CD4-positive, alpha-beta memory T cell (primary cell): Measurements from ENCODE around the gene TENT4A. TPM values are rescaled to one million over a fixed set of nuclear protein-coding genes. Genes with fewer than 3 reads are reported as not detected.

Experiments
- CTCF ChIA-PET: fragments of 350-600 bp; sonication (Branson Sonifier 250); formaldehyde crosslinking; loops from one replicate; lab custom pipeline; 2021; ENCODE audit warnings: inconsistent platforms; ENCODE audit not compliant: partially characterized antibody; lab: Charles Lee
- POLR2A ChIA-PET: fragments of 350-600 bp; sonication (Branson Sonifier 250); formaldehyde crosslinking; loops from one replicate; lab custom pipeline; 2021; ENCODE audit not compliant: partially characterized antibody; lab: Charles Lee
- DNase-seq, 5 donors: peaks; one replicate each; pipeline versions ENCODE4 v3.0.0 to v3.0.0-alpha.2; 2020 to 2022; ENCODE audit warnings: mixed read lengths in 1 of 5
- H3K27ac ChIP-seq: one replicate; pipeline ENCODE4 v1.7.0; 2013; ENCODE audit warnings: low read depth, low read length
- H3K27me3 ChIP-seq: 2 replicates; pipeline ENCODE4 v1.7.0; 2013; ENCODE audit warnings: mild to moderate bottlenecking, low read length, moderate library complexity; ENCODE audit not compliant: insufficient read depth
- H3K36me3 ChIP-seq: 2 replicates; pipeline ENCODE4 v1.7.0; 2013; ENCODE audit warnings: mild to moderate bottlenecking, low read length, moderate library complexity; ENCODE audit not compliant: insufficient read depth
- H3K4me1 ChIP-seq: 2 replicates; pipeline ENCODE4 v1.7.0; 2013; ENCODE audit warnings: mild to moderate bottlenecking, low read length, moderate library complexity; ENCODE audit not compliant: insufficient read depth
- H3K4me3 ChIP-seq, 2 donors: one replicate each; pipeline ENCODE4 v1.7.0; 2013; ENCODE audit warnings: low read length in 2 of 2, mild to moderate bottlenecking in 1 of 2
- H3K9me3 ChIP-seq, 2 donors: one replicate each; pipeline ENCODE4 v1.7.0; 2013; ENCODE audit warnings: low read length in 2 of 2, control low read depth in 1 of 2; ENCODE audit not compliant: control insufficient read depth in 1 of 2
- H3K27ac Mint-ChIP-seq, 7 donors: one replicate each; pipeline ENCODE4 v1.8.0; 2020 to 2021; ENCODE audit warnings: mixed read lengths in 7 of 7, mild to moderate bottlenecking in 6 of 7, inconsistent platforms in 3 of 7, moderate library complexity in 3 of 7
- H3K27me3 Mint-ChIP-seq, 2 donors: one replicate each; pipeline ENCODE4 v1.8.0; 2020 to 2021; ENCODE audit warnings: mixed read lengths in 2 of 2
- H3K36me3 Mint-ChIP-seq, 2 donors: one replicate each; pipeline ENCODE4 v1.8.0; 2020 to 2021; ENCODE audit warnings: mixed read lengths in 2 of 2, inconsistent platforms in 1 of 2, mild to moderate bottlenecking in 1 of 2
- H3K4me1 Mint-ChIP-seq, 4 donors: one replicate each; pipeline ENCODE4 v1.8.0; 2020 to 2021; ENCODE audit warnings: mixed read lengths in 4 of 4, mild to moderate bottlenecking in 1 of 4
- H3K4me3 Mint-ChIP-seq, 8 donors: one replicate each; pipeline ENCODE4 v1.8.0; 2020 to 2021; ENCODE audit warnings: mixed read lengths in 8 of 8, mild to moderate bottlenecking in 7 of 8, moderate library complexity in 6 of 8, inconsistent platforms in 3 of 8
- H3K9me3 Mint-ChIP-seq, 8 donors: one replicate each; pipeline ENCODE4 v1.8.0; 2020 to 2021; ENCODE audit warnings: mixed read lengths in 8 of 8, mild to moderate bottlenecking in 5 of 8, inconsistent platforms in 3 of 8, moderate library complexity in 1 of 8
- intact Hi-C: fragments of 100-400 bp; cut with micrococcal nuclease; formaldehyde crosslinking; loops from one replicate; pipeline ENCODE4 v1.15.1; 2023
- polyA plus RNA-seq, 2 donors: library from polyadenylated mRNA; unstranded; fragments of 300-500 nt; fragmentation: Illumina TruSeq; gene quantifications; one replicate each; pipeline ENCODE4 v1.2.3, GENCODE V29; 2021
- total RNA-seq, 2 experiments: library from RNA; stranded (reverse); gene quantifications; one replicate each; pipeline ENCODE4 v1.2.3, GENCODE V29; 2021

The TENT4A gene
- total and polyA plus RNA-seq, 4 experiments from 2014 or later: 0.55 to 49.1 (median 23.4) TPM

GRCh38 chr5:6762697-6763096 is 49.5 kb downstream of the TENT4A start:
- POLR2A ChIA-PET: no interaction called here
- Mint-ChIP-seq H3K4me1 (peaks cover 0 to 3% (median under 1%) of the 10 kb centered on the region in 4 donors), H3K9me3 (no peaks in the 10 kb centered on the region), H3K27ac (peak overlapping the region in 1 of 7 donors; percentile 42), H3K4me3 (no peak overlapping the region), H3K27me3 (no peaks in the 10 kb centered on the region), H3K36me3 (peaks cover 4 to 10% of the 10 kb centered on the region in 2 donors)
- intact Hi-C loops: no loop called here
- Histone ChIP-seq H3K4me3 (no peak overlapping the region), H3K27ac (no peak overlapping the region), H3K36me3 (no peaks in the 10 kb centered on the region), H3K9me3 (no peaks in the 10 kb centered on the region), H3K27me3 (no peaks in the 10 kb centered on the region), H3K4me1 (no peaks in the 10 kb centered on the region)
- CTCF ChIA-PET: no interaction called here
- no peak for DNase-seq

GRCh38 chr5:6763191-6763590 is 50.0 kb downstream of the TENT4A start:
- Mint-ChIP-seq H3K9me3 (no peaks in the 10 kb centered on the region), H3K27ac (no peak overlapping the region), H3K36me3 (peaks cover under 1 to 5% of the 10 kb centered on the region in 2 donors), H3K27me3 (no peaks in the 10 kb centered on the region), H3K4me3 (no peak overlapping the region), H3K4me1 (peaks cover 0 to 3% (median under 1%) of the 10 kb centered on the region in 4 donors)
- Histone ChIP-seq H3K27me3 (no peaks in the 10 kb centered on the region), H3K36me3 (no peaks in the 10 kb centered on the region), H3K9me3 (no peaks in the 10 kb centered on the region), H3K4me3 (no peak overlapping the region), H3K27ac (no peak overlapping the region), H3K4me1 (no peaks in the 10 kb centered on the region)
- DNase-seq: no peak
- intact Hi-C loops: no loop called here
- POLR2A ChIA-PET: no interaction called here
- CTCF ChIA-PET: no interaction called here

- H3K4me3 Mint-ChIP-seq: peak overlapping the region in 1 of 8 donors; percentile 43
- intact Hi-C loops: no loop called here
- H3K4me1 ChIP-seq: no peaks in the 10 kb centered on the region
- H3K27ac ChIP-seq: no peak overlapping the region
- no peaks in the 10 kb centered on the region for H3K9me3 Mint-ChIP-seq
- no peaks in the 10 kb centered on the region for H3K27me3 ChIP-seq
- H3K9me3 ChIP-seq: no peaks in the 10 kb centered on the region
- ChIA-PET POLR2A (no interaction called here), CTCF (interaction anchor here (1.0 to 1.8 kb wide), 2 partner anchors 9 kb away, joined by 3 to 4 read pairs; no protein-coding TSS in a partner anchor)
- H3K27ac Mint-ChIP-seq: no peak overlapping the region
- no peaks in the 10 kb centered on the region for H3K36me3 ChIP-seq
- H3K36me3 Mint-ChIP-seq: no peaks in the 10 kb centered on the region
- H3K4me3 ChIP-seq: no peak overlapping the region
- H3K27me3 Mint-ChIP-seq: peaks cover 0 to 2% of the 10 kb centered on the region in 2 donors
- H3K4me1 Mint-ChIP-seq: peaks cover 0 to 3% (median under 1%) of the 10 kb centered on the region in 4 donors
- peak; percentile 32 to 61 (median 49) for DNase-seq
These were observed 52.6 kb downstream of the TENT4A start for GRCh38 chr5:6765612-6766525.

GRCh38 chr5:6766604-6767093 is 53.4 kb downstream of the TENT4A start:
- Histone ChIP-seq H3K4me1 (no peaks in the 10 kb centered on the region), H3K9me3 (no peaks in the 10 kb centered on the region), H3K27ac (no peak overlapping the region), H3K27me3 (no peaks in the 10 kb centered on the region), H3K4me3 (no peak overlapping the region), H3K36me3 (no peaks in the 10 kb centered on the region)
- Mint-ChIP-seq H3K27ac (no peak overlapping the region), H3K27me3 (peaks cover 0 to 7% of the 10 kb centered on the region in 2 donors), H3K9me3 (no peaks in the 10 kb centered on the region), H3K4me3 (no peak overlapping the region), H3K36me3 (no peaks in the 10 kb centered on the region), H3K4me1 (peaks cover 0 to 3% (median under 1%) of the 10 kb centered on the region in 4 donors)
- ChIA-PET CTCF (interaction anchor here (1.0 to 1.8 kb wide), 2 partner anchors 8 to 10 kb away, joined by 3 to 4 read pairs; no protein-coding TSS in a partner anchor), POLR2A (no interaction called here)
- peak in 2 of 5 donors; percentile 16 to 59 for DNase-seq
- intact Hi-C loops: no loop called here

- no peaks in the 10 kb centered on the region for H3K4me1 ChIP-seq
- POLR2A ChIA-PET: no interaction called here
- no peaks in the 10 kb centered on the region for H3K27me3 ChIP-seq
- Mint-ChIP-seq H3K4me3 (no peak overlapping the region), H3K27ac (peak overlapping the region in 2 of 7 donors; percentile 39 to 76), H3K27me3 (peaks cover 0 to 7% of the 10 kb centered on the region in 2 donors), H3K36me3 (no peaks in the 10 kb centered on the region), H3K9me3 (no peaks in the 10 kb centered on the region), H3K4me1 (peaks cover 0 to 3% (median under 1%) of the 10 kb centered on the region in 4 donors)
- no peaks in the 10 kb centered on the region for H3K9me3 ChIP-seq
- no peak for DNase-seq
- intact Hi-C loops: no loop called here
- CTCF ChIA-PET: no interaction called here
- H3K27ac ChIP-seq: no peak overlapping the region
- no peaks in the 10 kb centered on the region for H3K36me3 ChIP-seq
- no peak overlapping the region for H3K4me3 ChIP-seq
These were observed 54.3 kb downstream of the TENT4A start for GRCh38 chr5:6767481-6768063.

- intact Hi-C loops: no loop called here
- peaks cover 0 to 3% (median under 1%) of the 10 kb centered on the region in 4 donors for H3K4me1 Mint-ChIP-seq
- CTCF ChIA-PET: interaction anchor here (0.6 to 1.3 kb wide), 2 partner anchors 10 to 1089 kb away, joined by 3 to 4 read pairs; no protein-coding TSS in a partner anchor
These were observed 55.5 kb downstream of the TENT4A start for GRCh38 chr5:6768590-6769230.

More at GRCh38 chr5:6768590-6769230, 55.5 kb downstream of the TENT4A start:
- POLR2A ChIA-PET: no interaction called here
- no peaks in the 10 kb centered on the region for H3K36me3 Mint-ChIP-seq
- Histone ChIP-seq H3K4me3 (no peak overlapping the region), H3K9me3 (no peaks in the 10 kb centered on the region), H3K36me3 (no peaks in the 10 kb centered on the region), H3K4me1 (no peaks in the 10 kb centered on the region), H3K27ac (no peak overlapping the region), H3K27me3 (no peaks in the 10 kb centered on the region)
- H3K9me3 Mint-ChIP-seq: no peaks in the 10 kb centered on the region
- H3K4me3 Mint-ChIP-seq: no peak overlapping the region
- H3K27ac Mint-ChIP-seq: peak overlapping the region in 1 of 7 donors; percentile 8
- H3K27me3 Mint-ChIP-seq: peaks cover 0 to 7% of the 10 kb centered on the region in 2 donors
- DNase-seq: no peak
